Thymus (tissue), 11 donors: ENCODE data around the gene CLPSL1. TPM values are rescaled to one million over a fixed set of nuclear protein-coding genes. Genes with fewer than 3 reads are reported as not detected.

Experiments
- DNase-seq, 9 donors: peaks; one replicate each; pipeline ENCODE4 v3.0.0-alpha.2; 2013; ENCODE audit warnings: low spot score in 9 of 9, low read depth in 6 of 9, missing footprints in 1 of 9
- H3K27ac ChIP-seq, 2 donors: one replicate each; pipeline ENCODE4 v1.5.1; 2013; ENCODE audit warnings: control low read depth in 1 of 2, low read depth in 1 of 2, low read length in 1 of 2, mild to moderate bottlenecking in 1 of 2, moderate library complexity in 1 of 2
- H3K27me3 ChIP-seq, 2 donors: one replicate each; pipeline ENCODE4 v1.5.1; 2013; ENCODE audit warnings: low read length in 1 of 2; ENCODE audit not compliant: control insufficient read depth in 2 of 2, insufficient read depth in 1 of 2
- H3K36me3 ChIP-seq, 2 donors: one replicate each; pipeline ENCODE4 v1.5.1; 2013; ENCODE audit warnings: low read length in 1 of 2, mild to moderate bottlenecking in 1 of 2, moderate library complexity in 1 of 2; ENCODE audit not compliant: control insufficient read depth in 2 of 2, insufficient read depth in 2 of 2
- H3K4me1 ChIP-seq, 2 donors: one replicate each; pipeline ENCODE4 v1.5.1; 2013; ENCODE audit warnings: low read length in 2 of 2; ENCODE audit not compliant: control insufficient read depth in 2 of 2, insufficient read depth in 2 of 2
- H3K4me3 ChIP-seq, 2 donors: one replicate each; pipeline ENCODE4 v1.5.1; 2013; ENCODE audit warnings: low read length in 2 of 2, control low read depth in 1 of 2, mild to moderate bottlenecking in 1 of 2
- H3K9me3 ChIP-seq, 2 donors: one replicate each; pipeline ENCODE4 v1.5.1; 2013; ENCODE audit warnings: low read length in 1 of 2, mild to moderate bottlenecking in 1 of 2; ENCODE audit not compliant: control insufficient read depth in 2 of 2, insufficient read depth in 1 of 2
- WGBS: extraction: QIAGEN DNeasy Blood & Tissue Kit; methylation state at CpG from one replicate; pipeline ENCODE4 v1.1.7; 2013; 5-methylcytosine and 5-hydroxymethylcytosine counted together
- polyA plus RNA-seq: library from polyadenylated mRNA; stranded (reverse); fragments of 200-250 nt; gene quantifications from one replicate; pipeline ENCODE4 v1.2.3, GENCODE V29; 2013
- total RNA-seq: library from RNA; stranded (reverse); fragments of 120-200 nt; gene quantifications from one replicate; pipeline ENCODE4 v1.2.4, GENCODE V29; 2013
- donor health status: healthy.

CLPSL1 gene
- total and polyA plus RNA-seq, 2 donors = 0.14 TPM; not detected in 1

- Histone ChIP-seq H3K4me1 (no peaks in the 10 kb centered on the region), H3K4me3 (no peak overlapping the region), H3K27me3 (no peaks in the 10 kb centered on the region), H3K36me3 (no peaks in the 10 kb centered on the region), H3K9me3 (no peaks in the 10 kb centered on the region), H3K27ac (no peak overlapping the region)
- DNase-seq = no peak
- WGBS = 96% methylated on average over 6 of the region's 6 CpGs
Observed at GRCh38 chr6:35754452-35755277, 26.2 kb upstream of the CLPSL1 start.

- no peak for DNase-seq
- Histone ChIP-seq H3K4me3 (no peak overlapping the region), H3K9me3 (no peaks in the 10 kb centered on the region), H3K4me1 (no peaks in the 10 kb centered on the region), H3K27me3 (no peaks in the 10 kb centered on the region), H3K36me3 (no peaks in the 10 kb centered on the region), H3K27ac (no peak overlapping the region)
- WGBS = 83% methylated on average over 3 of the region's 3 CpGs
Observed at GRCh38 chr6:35755278-35755924, 25.4 kb upstream of the CLPSL1 start.

GRCh38 chr6:35757456-35758123 lies 23.2 kb upstream of the CLPSL1 start:
- H3K27ac ChIP-seq = no peak overlapping the region
- H3K27me3 ChIP-seq = peaks cover 0 to 11% of the 10 kb centered on the region in 2 donors
- no peaks in the 10 kb centered on the region for H3K9me3 ChIP-seq
- H3K36me3 ChIP-seq = no peaks in the 10 kb centered on the region
- 65% methylated on average over 10 of the region's 10 CpGs for WGBS
- H3K4me3 ChIP-seq = no peak overlapping the region
- DNase-seq = peak in 2 of 9 donors; percentile 35 to 47
- H3K4me1 ChIP-seq = no peaks in the 10 kb centered on the region

DNA sequence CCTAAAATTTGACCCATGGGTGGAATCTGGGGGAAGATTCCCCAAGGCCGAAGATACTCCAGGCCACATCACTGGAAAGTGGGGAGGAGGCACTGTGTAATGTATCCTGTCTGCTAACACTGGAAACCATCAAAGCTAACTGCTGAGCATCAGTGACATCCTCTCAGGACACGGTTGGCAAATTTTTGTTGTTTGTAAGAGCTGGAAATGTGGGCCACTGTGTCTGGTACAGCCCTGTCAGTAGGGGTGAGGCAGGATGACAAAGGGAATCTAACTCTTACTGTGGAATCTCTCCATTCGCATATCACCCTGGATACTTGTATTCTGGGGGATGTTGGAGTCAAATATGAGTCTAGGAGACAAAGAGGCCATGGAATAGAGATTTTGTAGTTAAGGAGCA lies 21.4 kb upstream of the CLPSL1 start:
- Histone ChIP-seq H3K27me3 (peaks cover 3 to 29% of the 10 kb centered on the region in 2 donors), H3K4me1 (no peaks in the 10 kb centered on the region), H3K9me3 (no peaks in the 10 kb centered on the region), H3K36me3 (no peaks in the 10 kb centered on the region), H3K4me3 (no peak overlapping the region), H3K27ac (no peak overlapping the region)
- 92% methylated on average over 3 of the region's 3 CpGs for WGBS
- DNase-seq = no peak

DNA sequence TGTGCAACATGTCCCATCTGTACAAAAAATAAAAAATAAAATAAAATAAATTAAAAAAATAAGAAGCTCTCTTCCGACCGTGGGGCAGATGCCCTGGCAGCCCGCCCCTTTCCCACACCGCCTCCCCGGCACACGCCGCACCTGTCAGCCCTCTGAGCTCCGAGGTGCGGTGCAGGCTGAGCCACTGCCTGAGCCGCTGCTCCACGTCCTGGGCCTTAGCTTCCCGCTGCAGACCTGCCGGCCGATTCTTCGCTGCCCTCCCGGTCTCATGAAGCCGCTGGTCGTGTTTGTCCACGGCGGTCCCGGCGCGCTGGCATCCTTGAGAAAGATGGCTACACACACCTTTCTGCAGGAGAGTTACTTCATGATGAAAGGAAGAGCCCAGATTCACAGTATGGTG lies 15.1 kb upstream of the CLPSL1 start:
- Histone ChIP-seq H3K4me1 (no peaks in the 10 kb centered on the region), H3K4me3 (no peak overlapping the region), H3K36me3 (no peaks in the 10 kb centered on the region), H3K9me3 (peaks cover 0 to 1% of the 10 kb centered on the region in 2 donors), H3K27ac (no peak overlapping the region), H3K27me3 (peaks cover 3 to 49% of the 10 kb centered on the region in 2 donors)
- no peak for DNase-seq
- WGBS = 95% methylated on average over 23 of the region's 23 CpGs

- Histone ChIP-seq H3K27me3 (peaks cover 0 to 25% of the 10 kb centered on the region in 2 donors), H3K9me3 (peaks cover 0 to 1% of the 10 kb centered on the region in 2 donors), H3K4me1 (no peaks in the 10 kb centered on the region), H3K36me3 (no peaks in the 10 kb centered on the region), H3K27ac (no peak overlapping the region), H3K4me3 (no peak overlapping the region)
- no peak for DNase-seq
- 95% methylated on average over 4 of the region's 4 CpGs for WGBS
Observed at GRCh38 chr6:35769211-35769610, 11.6 kb upstream of the CLPSL1 start.

DNA sequence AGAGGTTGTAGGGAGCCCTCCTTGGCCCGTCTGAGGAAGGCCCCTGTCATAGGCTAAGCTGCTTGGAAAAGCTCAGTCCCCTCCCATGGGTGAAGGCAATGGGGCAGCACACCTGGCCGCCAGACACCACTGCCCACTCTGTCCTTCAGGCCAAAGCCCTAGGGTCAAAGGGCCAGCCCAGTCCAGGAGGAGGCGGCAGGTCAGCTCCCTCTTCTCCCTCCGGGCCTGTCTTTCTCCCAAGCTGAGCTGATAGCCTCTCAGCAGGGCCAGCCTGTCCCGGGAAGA lies 9.5 kb upstream of the CLPSL1 start:
- Histone ChIP-seq H3K27me3 (peaks cover 6 to 22% of the 10 kb centered on the region in 2 donors), H3K4me3 (no peak overlapping the region), H3K27ac (no peak overlapping the region), H3K36me3 (no peaks in the 10 kb centered on the region), H3K9me3 (peaks cover 0 to 4% of the 10 kb centered on the region in 2 donors), H3K4me1 (no peaks in the 10 kb centered on the region)
- DNase-seq = no peak
- 73% methylated on average over 5 of the region's 5 CpGs for WGBS

- no peaks in the 10 kb centered on the region for H3K36me3 ChIP-seq
- 92% methylated on average over 11 of the region's 11 CpGs for WGBS
- no peak for DNase-seq
- H3K27me3 ChIP-seq = peaks cover 12 to 43% of the 10 kb centered on the region in 2 donors
- H3K27ac ChIP-seq = no peak overlapping the region
- no peak overlapping the region for H3K4me3 ChIP-seq
- peaks cover 0 to 4% of the 10 kb centered on the region in 2 donors for H3K9me3 ChIP-seq
- H3K4me1 ChIP-seq = no peaks in the 10 kb centered on the region
Observed at GRCh38 chr6:35774116-35774794, 6.6 kb upstream of the CLPSL1 start.

DNA sequence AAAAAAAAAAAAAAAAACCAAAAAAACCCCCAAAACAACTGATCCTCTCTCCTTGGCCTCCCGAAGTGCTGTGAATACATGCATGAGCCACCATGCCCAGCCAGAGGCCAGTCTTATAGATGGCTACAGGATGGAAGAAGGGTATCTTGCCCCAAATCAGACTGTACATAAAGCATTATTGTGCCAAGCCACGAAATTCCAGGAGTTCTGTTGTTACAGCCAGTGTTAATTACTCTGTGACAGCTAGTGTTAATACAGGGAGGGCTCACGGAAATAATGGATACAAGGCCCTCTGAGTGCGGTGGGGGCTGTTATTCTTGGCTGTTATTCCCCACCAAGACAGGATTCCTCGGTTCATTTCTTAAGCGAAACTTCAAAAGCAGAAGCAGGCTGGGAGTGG lies 5.8 kb upstream of the CLPSL1 start:
- Histone ChIP-seq H3K27ac (no peak overlapping the region), H3K27me3 (peaks cover 12 to 46% of the 10 kb centered on the region in 2 donors), H3K4me1 (no peaks in the 10 kb centered on the region), H3K36me3 (no peaks in the 10 kb centered on the region), H3K9me3 (peaks cover 0 to 4% of the 10 kb centered on the region in 2 donors), H3K4me3 (no peak overlapping the region)
- DNase-seq = no peak
- 90% methylated on average over 6 of the region's 6 CpGs for WGBS
